HEK293 (cell line): ENCODE results near the gene SLC16A7.

ENCODE experiments used
- TCF7L2 ChIP-seq: IDR thresholded peaks from 2 replicates; pipeline ENCODE4 v1.6.1; 2011; ENCODE audit warnings: low read depth, mild to moderate bottlenecking, inconsistent platforms, low read length, moderate library complexity, borderline replicate concordance
- ZNF24 ChIP-seq: fragments of 450-650 bp; formaldehyde crosslinking; IDR thresholded peaks from 2 replicates; pipeline ENCODE4 v1.5.1; 2016; ENCODE audit warnings: missing biosample characterization, missing genetic modification characterization
- ZNF555 ChIP-seq: fragments of 450-650 bp; formaldehyde crosslinking; conservative IDR thresholded peaks from 2 replicates; pipeline ENCODE4 v1.5.1; 2017; ENCODE audit warnings: missing biosample characterization, mild to moderate bottlenecking, missing genetic modification characterization, inconsistent platforms
- ZNF830 ChIP-seq: fragments of 450-650 bp; IDR thresholded peaks from 2 replicates; pipeline ENCODE4 v1.5.0; 2018; ENCODE audit warnings: missing biosample characterization, missing genetic modification characterization, low read depth, mild to moderate bottlenecking, moderate library complexity

GRCh38 chr12:59828521-59828920 lies 232.7 kb downstream of the SLC16A7 start:
- no peak for TF ChIP-seq TCF7L2
- TF ChIP-seq ZNF24 (tag by site-specific recombination) = no peak
- no peak for TF ChIP-seq ZNF830 (tag by site-specific recombination)
- TF ChIP-seq ZNF555 (tag by site-specific recombination) = no peak
